AG04450 (cell line): ENCODE results near the gene NPC1L1. TPM values are rescaled to one million over a fixed set of nuclear protein-coding genes. Genes with fewer than 3 reads are reported as not detected.
"Not testable (repeated sequence)": the region's sequence is repeated elsewhere in the genome, so short reads cannot be mapped to it uniquely, and the experiment has no call there.

Experiments used
- CTCF ChIA-PET: fragments of 300-600, 350-600 bp; formaldehyde crosslinking; extraction: SDS; loops from one replicate; lab custom pipeline; 2022; ENCODE audit warnings: antibody characterized with exemption, inconsistent platforms; lab: Charles Lee
- POLR2A ChIA-PET: fragments of 350-600 bp; formaldehyde crosslinking; extraction: SDS; loops from one replicate; lab custom pipeline; 2021; ENCODE audit warnings: antibody characterized with exemption, inconsistent platforms; lab: Yijun Ruan, JAX
- DNase-seq: peaks from one replicate; pipeline ENCODE4 v3.0.0-alpha.2; 2011; ENCODE audit warnings: low read depth, low spot score
- H3K27ac ChIP-seq: one replicate; pipeline ENCODE4 v1.5.1; 2012; ENCODE audit warnings: low read depth, low read length, control low read depth
- H3K27me3 ChIP-seq: one replicate; pipeline ENCODE4 v1.6.0; 2012; ENCODE audit warnings: low read length; ENCODE audit not compliant: control insufficient read depth, insufficient read depth
- H3K4me3 ChIP-seq: 2 replicates; pipeline ENCODE4 v1.5.1; 2011; ENCODE audit warnings: mild to moderate bottlenecking, low read depth, low read length, control low read depth
- H3K9me3 ChIP-seq: 2 replicates; pipeline ENCODE4 v1.5.1; 2012; ENCODE audit warnings: low read length; ENCODE audit not compliant: control insufficient read depth, insufficient read depth
- polyA plus RNA-seq: library from polyadenylated mRNA; depleted of rRNA; stranded (reverse); fragments of >200 nt; gene quantifications from 2 replicates; pipeline ENCODE4 v1.2.3, GENCODE V29; 2011
- TF ChIP-seq, protein P1 (sequence below): IDR thresholded peaks from 2 replicates; pipeline ENCODE4 v1.5.1; 2011; ENCODE audit warnings: low read depth, low read length, control low read depth, inconsistent platforms

NPC1L1 gene
- polyA plus RNA-seq, 1 experiment: 0.36 TPM

DNA sequence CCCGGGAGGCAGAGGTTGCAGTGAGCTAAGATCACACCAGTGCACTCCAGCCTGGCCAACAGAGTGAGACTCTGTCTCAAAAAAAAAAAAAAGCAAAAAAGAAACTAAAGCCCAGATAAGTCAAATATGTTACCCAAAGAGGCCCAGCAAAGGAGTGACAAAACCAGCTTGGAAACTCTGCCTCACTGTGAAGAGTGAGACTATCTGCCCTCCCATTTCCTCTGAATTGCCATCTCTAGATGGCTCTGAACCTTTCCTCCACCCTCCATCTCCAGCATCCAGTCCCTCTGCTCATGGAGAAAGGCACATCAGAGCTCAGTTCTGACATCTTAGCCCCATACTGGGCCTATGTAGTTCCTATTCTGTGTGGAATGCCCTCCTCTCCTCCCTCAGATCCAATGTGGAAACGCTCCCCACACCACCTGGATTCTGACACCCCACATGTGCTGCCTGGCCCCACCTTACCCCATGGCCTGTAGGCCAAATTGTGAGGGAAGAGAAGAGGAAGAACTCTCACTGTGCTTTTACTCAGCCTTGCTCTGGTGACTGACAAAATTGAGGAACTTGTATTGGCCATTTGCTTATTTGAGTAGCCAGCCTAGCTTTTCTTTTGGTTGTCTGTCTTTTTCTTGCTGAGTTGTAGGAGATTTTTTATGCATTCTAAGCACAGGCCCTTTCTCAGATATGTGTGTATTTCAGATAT, 32.7 kb downstream of the NPC1L1 start:
- H3K9me3 ChIP-seq: no peaks in the 10 kb centered on the region
- peaks cover 24% of the 10 kb centered on the region for H3K27me3 ChIP-seq
- ChIA-PET CTCF (interaction anchor here (1.2 kb wide), 1 partner anchor 268 kb away, joined by 3 read pairs; no protein-coding TSS in a partner anchor), POLR2A (no interaction called here)
- no peak overlapping the region for H3K27ac ChIP-seq
- DNase-seq: no peak
- no peak overlapping the region for H3K4me3 ChIP-seq
- TF ChIP-seq, protein P1, sequence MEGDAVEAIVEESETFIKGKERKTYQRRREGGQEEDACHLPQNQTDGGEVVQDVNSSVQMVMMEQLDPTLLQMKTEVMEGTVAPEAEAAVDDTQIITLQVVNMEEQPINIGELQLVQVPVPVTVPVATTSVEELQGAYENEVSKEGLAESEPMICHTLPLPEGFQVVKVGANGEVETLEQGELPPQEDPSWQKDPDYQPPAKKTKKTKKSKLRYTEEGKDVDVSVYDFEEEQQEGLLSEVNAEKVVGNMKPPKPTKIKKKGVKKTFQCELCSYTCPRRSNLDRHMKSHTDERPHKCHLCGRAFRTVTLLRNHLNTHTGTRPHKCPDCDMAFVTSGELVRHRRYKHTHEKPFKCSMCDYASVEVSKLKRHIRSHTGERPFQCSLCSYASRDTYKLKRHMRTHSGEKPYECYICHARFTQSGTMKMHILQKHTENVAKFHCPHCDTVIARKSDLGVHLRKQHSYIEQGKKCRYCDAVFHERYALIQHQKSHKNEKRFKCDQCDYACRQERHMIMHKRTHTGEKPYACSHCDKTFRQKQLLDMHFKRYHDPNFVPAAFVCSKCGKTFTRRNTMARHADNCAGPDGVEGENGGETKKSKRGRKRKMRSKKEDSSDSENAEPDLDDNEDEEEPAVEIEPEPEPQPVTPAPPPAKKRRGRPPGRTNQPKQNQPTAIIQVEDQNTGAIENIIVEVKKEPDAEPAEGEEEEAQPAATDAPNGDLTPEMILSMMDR: no peak

DNA sequence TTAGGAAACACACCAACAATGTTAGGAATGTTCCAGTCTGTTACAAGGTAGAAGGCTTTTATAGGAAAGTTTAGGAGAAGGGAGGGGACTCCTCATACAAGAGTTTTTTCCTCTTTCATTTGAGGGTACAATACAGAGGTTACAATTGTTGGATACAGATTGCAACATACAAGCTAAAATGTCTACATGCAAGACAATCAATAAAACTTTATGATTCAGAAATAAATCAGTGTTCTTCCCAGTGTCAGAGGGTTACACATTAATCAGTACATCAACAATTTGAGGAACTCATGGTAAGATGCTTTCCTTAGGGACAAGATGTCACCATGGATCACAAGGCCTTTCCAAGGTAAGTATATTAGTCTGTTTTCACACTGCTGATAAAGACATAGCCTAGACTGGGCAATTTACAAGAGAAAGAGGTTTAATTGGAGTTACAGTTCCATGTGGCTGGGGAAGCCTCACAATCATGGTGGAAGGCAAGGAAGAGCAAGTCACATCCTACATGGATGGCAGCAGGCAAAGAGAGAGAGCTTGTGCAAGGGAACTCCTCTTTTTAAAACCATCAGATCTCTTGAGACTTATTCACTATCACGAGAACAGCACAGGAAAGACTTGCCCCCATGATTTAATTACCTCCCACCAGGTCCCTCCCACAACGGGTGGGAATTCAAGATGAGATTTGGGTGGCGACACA, 34.4 kb downstream of the NPC1L1 start:
- H3K4me3 ChIP-seq, POLR2A ChIA-PET, DNase-seq, CTCF ChIA-PET, H3K27ac ChIP-seq, H3K9me3 ChIP-seq: not testable (repeated sequence)
- H3K27me3 ChIP-seq: peaks cover 18% of the 10 kb centered on the region

DNA sequence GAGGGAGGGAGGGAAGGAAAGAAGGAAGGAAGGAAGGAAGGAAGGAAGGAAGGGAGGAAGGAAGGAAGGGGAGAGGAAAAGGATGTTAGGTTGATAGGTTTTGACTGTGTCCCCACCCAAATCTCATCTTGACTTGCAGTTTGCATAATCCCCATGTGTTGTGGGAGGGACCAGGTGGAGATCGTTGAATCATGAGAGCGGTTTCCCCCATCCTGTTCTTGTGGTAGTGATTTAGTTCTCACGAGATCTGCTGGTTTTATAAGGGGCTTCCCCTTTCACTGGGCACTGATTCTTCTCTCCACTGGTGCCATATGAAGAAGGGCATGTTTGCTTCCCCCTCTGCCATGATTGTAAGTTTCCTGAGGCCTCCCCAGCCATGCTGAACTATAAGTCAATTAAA, 35.5 kb downstream of the NPC1L1 start:
- POLR2A ChIA-PET: interaction anchor here (0.6 kb wide), 1 partner anchor 39 kb away, joined by 4 read pairs; no protein-coding TSS in a partner anchor
- H3K4me3 ChIP-seq: no peak overlapping the region
- DNase-seq: no peak
- peaks cover 18% of the 10 kb centered on the region for H3K27me3 ChIP-seq
- H3K27ac ChIP-seq: no peak overlapping the region
- H3K9me3 ChIP-seq: no peaks in the 10 kb centered on the region
- CTCF ChIA-PET: no interaction called here
- TF ChIP-seq, protein P1: no peak

DNA sequence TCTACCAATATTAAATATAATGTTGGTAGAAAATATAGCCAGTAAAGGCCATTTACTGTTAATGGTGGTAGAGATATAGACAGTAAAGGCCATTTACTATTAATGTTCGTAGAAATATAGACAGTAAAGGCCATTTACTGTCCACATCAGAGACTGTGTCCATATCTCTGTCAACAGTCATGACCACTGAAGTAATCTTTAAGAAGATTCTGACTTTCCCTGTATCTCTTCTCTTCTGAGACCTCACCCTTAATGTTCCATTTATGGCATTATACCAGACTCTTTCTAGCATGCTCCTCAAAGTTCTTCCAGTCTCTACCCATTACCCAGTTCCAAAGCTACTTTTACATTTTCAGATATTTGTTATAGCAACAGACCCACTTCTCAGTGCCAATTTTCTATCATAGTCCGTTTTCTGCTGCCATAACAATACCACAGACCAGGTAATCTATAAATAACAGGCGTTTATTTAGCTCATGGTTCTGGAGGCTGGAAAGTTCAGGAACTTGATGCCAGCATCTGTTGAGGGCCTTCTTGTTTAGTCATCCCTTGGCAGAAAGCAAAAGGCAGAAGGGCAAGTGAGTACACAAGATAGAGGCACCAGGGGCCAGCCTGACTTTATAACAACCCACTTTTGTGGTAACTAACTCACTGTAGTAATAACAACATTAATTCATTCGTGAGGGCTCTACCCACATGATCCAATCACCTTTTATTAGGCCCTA, 42.7 kb downstream of the NPC1L1 start:
- Histone ChIP-seq H3K9me3 (no peaks in the 10 kb centered on the region), H3K27ac (no peak overlapping the region), H3K4me3 (no peak overlapping the region), H3K27me3 (peaks cover 9% of the 10 kb centered on the region)
- POLR2A ChIA-PET: no interaction called here
- TF ChIP-seq, protein P1: no peak
- CTCF ChIA-PET: interaction anchor here (1.1 kb wide), 1 partner anchor 258 kb away, joined by 3 read pairs; no protein-coding TSS in a partner anchor
- no peak for DNase-seq

DNA sequence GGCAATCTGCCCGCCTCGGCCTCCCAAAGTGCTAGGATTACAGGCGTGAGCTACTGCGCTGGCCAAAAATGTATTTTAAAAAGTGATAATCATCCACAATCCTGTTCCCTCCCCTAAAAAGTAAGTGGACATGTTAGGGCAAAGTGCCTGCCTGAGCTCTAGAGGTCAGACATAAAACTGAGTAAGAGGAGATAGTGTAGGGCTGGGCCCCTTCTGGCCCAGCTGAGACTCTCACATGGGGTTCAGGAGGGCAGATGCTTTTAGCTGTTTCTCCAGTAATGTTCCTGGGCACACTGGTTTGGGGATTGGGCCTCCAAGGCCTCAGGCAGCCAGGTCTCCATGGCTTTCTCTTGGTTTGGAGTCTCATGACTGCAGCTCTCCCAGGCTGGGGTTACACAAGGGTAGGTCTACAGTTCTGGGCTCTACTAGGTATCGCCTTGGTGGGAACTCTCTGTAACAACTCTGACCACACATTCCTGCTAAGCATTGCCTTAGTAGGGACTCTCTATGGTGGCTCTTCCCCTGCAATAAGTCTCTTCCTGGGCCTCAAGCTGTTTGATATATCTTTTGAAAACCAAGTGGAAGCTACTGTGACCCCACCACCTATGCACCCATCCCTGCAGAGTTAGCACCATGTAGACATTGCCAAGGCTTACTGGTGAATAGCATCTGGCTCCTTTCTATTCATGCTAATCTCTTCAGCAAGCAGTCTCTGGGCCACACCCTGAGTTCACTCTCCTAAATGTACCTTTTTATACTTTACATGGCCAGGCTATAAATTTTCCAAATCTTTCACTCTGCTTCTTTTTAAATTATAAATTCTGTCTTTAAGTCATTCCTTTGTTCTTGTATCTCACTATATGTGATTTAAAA, 43.7 kb downstream of the NPC1L1 start:
- H3K9me3 ChIP-seq: no peaks in the 10 kb centered on the region
- POLR2A ChIA-PET: no interaction called here
- TF ChIP-seq, protein P1: no peak
- H3K27ac ChIP-seq: no peak overlapping the region
- no peak overlapping the region for H3K4me3 ChIP-seq
- peaks cover 9% of the 10 kb centered on the region for H3K27me3 ChIP-seq
- CTCF ChIA-PET: interaction anchor here (1.1 kb wide), 1 partner anchor 257 kb away, joined by 3 read pairs; no protein-coding TSS in a partner anchor
- no peak for DNase-seq
